Adrenal gland (tissue), 5 donors: ENCODE measurements around the gene FANCI.

Experiments
- POLR2A ChIP-seq, 2 donors: fragments of 450-650 bp; IDR thresholded peaks; one replicate each; pipeline ENCODE4 v1.6.1; 2017; ENCODE audit warnings: antibody characterized with exemption in 2 of 2, mild to moderate bottlenecking in 2 of 2, moderate library complexity in 1 of 2
- TF ChIP-seq, protein P1 (sequence below), 6 experiments: fragments of 450-650 bp in 4 of 6; fragments of 200-600 bp in 2 of 6; sonication (generic) in 1 of 6; IDR thresholded peaks; 1 replicate in 5 of 6; 2 replicates in 1 of 6; pipeline versions ENCODE4 v1.5.1 to v1.8.0; 2016 to 2021; ENCODE audit warnings: antibody characterized with exemption in 6 of 6, mild to moderate bottlenecking in 2 of 6, moderate library complexity in 1 of 6
- donor health status: DM: no; HTN: no; CAD: no.

DNA sequence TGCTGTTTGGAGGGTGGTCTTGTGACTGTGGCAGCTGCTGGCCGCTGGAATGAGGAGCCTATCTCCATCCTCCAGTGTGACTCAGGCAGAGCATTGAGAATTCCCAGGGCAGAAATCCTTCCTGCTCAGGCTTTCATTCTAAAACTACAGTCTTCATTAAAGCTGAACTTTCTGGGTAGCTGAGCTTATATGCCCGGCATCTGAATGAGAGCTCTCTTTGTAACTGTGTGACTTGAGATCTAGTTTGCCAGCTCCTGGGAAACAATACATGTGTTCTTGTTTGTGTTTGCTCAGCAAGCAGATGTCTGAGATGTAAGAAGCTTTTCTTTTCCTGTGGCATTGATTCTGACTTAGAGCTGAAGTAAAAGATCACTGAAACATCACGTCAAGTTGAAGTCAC, 44.8 kb upstream of the FANCI start:
- TF ChIP-seq, protein P1, sequence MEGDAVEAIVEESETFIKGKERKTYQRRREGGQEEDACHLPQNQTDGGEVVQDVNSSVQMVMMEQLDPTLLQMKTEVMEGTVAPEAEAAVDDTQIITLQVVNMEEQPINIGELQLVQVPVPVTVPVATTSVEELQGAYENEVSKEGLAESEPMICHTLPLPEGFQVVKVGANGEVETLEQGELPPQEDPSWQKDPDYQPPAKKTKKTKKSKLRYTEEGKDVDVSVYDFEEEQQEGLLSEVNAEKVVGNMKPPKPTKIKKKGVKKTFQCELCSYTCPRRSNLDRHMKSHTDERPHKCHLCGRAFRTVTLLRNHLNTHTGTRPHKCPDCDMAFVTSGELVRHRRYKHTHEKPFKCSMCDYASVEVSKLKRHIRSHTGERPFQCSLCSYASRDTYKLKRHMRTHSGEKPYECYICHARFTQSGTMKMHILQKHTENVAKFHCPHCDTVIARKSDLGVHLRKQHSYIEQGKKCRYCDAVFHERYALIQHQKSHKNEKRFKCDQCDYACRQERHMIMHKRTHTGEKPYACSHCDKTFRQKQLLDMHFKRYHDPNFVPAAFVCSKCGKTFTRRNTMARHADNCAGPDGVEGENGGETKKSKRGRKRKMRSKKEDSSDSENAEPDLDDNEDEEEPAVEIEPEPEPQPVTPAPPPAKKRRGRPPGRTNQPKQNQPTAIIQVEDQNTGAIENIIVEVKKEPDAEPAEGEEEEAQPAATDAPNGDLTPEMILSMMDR (IDR thresholded peaks at IDR 0.05), result no peak
- no peak for TF ChIP-seq POLR2A (IDR thresholded peaks at IDR 0.05)
